Measurements from ENCODE around the gene KLHL1. TPM values are rescaled to one million over a fixed set of nuclear protein-coding genes. Genes with fewer than 3 reads are reported as not detected.
"Not testable (repeated sequence)": the region's sequence is repeated elsewhere in the genome, so short reads cannot be mapped to it uniquely, and the experiment has no call there.

The KLHL1 gene
- not detected for total RNA-seq
- long read RNA-seq, result 0 reads

GRCh38 chr13:70108356-70109105, at the start of gene KLHL1:
KLHL1 (minus strand) TSS chr13:70108452; CDS start chr13:70107699, 753 bp downstream.
- intact Hi-C loops (cut with micrococcal nuclease), result no loop called here
- Histone ChIP-seq H3K4me3 (peak within 1 kb of the TSS; percentile 15), H3K36me3 (no peaks in the 10 kb centered on the region), H3K27ac (replicated peaks) (no peak within 1 kb of the TSS), H3K9me3 (replicated peaks) (no peaks in the 10 kb centered on the region), H3K4me1 (no peaks in the 10 kb centered on the region), H3K27me3 (ENCODE audit: low read depth) (peaks cover 34% of the 10 kb centered on the region)
- no peak for DNase-seq
- no peak for TF ChIP-seq CTCF (IDR thresholded peaks at IDR 0.05; ENCODE audit: borderline replicate concordance)

DNA sequence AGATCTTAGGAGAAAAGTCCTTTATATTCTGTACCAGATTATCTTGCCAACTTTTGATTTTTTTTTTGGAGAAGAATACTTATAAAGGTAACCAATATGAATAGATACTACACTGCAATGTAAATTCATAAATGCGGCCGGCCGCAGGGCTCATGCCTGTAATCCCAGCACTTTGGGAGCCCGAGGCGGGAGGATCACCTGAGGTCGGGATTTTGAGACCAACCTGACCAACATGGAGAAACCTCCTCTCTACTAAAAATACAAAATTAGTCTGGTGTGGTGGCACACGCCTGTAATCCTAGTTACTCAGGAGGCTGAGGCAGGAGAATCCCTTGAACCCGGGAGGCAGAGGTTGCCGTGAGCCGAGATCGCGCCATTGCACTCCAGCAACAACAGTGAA, 34.4 kb upstream of the KLHL1 start:
- intact Hi-C loops (cut with micrococcal nuclease); H3K27me3 ChIP-seq (ENCODE audit: low read depth); H3K4me3 ChIP-seq; H3K36me3 ChIP-seq; H3K9me3 ChIP-seq (replicated peaks); H3K4me1 ChIP-seq; DNase-seq; H3K27ac ChIP-seq (replicated peaks): not testable (repeated sequence)

GRCh38 chr13:70128098-70128497, 19.8 kb upstream of the KLHL1 start:
- Histone ChIP-seq H3K4me3 (no peak overlapping the region), H3K36me3 (no peaks in the 10 kb centered on the region), H3K27ac (replicated peaks) (no peak overlapping the region), H3K4me1 (no peaks in the 10 kb centered on the region), H3K9me3 (replicated peaks) (no peaks in the 10 kb centered on the region), H3K27me3 (ENCODE audit: low read depth) (no peaks in the 10 kb centered on the region)
- TF ChIP-seq CTCF (IDR thresholded peaks at IDR 0.05; ENCODE audit: borderline replicate concordance), result no peak
- intact Hi-C loops (cut with micrococcal nuclease), result no loop called here
- no peak for DNase-seq

DNA sequence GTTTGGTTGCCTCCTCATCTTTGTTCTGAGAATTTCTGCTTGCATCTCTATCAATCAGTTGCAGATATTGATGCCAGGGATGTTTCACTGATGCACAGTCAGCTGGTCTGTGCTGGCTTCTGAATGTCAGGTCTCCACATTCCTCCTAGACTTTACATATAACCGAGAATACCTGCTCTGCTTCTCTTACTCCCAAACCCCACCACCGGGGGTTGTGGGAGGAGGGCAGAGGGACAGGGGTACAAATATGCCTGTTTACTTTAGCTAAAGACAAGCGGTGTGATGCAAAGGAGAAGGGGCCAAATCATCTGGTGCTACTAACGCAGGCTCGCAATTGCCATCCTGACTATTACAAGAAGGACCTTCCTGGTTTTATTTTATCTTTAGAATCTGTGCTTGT, 17.4 kb upstream of the KLHL1 start:
- intact Hi-C loops (cut with micrococcal nuclease), result no loop called here
- Histone ChIP-seq H3K36me3 (no peaks in the 10 kb centered on the region), H3K27ac (replicated peaks) (no peak overlapping the region), H3K4me1 (no peaks in the 10 kb centered on the region), H3K9me3 (replicated peaks) (no peaks in the 10 kb centered on the region), H3K4me3 (no peak overlapping the region), H3K27me3 (ENCODE audit: low read depth) (no peaks in the 10 kb centered on the region)
- no peak for TF ChIP-seq CTCF (IDR thresholded peaks at IDR 0.05; ENCODE audit: borderline replicate concordance)
- DNase-seq, result no peak

- Histone ChIP-seq H3K27me3 (ENCODE audit: low read depth) (no peaks in the 10 kb centered on the region), H3K4me3 (no peak overlapping the region), H3K9me3 (replicated peaks) (no peaks in the 10 kb centered on the region), H3K4me1 (no peaks in the 10 kb centered on the region), H3K27ac (replicated peaks) (no peak overlapping the region), H3K36me3 (no peaks in the 10 kb centered on the region)
- no peak for TF ChIP-seq CTCF (IDR thresholded peaks at IDR 0.05; ENCODE audit: borderline replicate concordance)
- DNase-seq, result no peak
- intact Hi-C loops (cut with micrococcal nuclease), result no loop called here
Observed at GRCh38 chr13:70117338-70117905, 9.2 kb upstream of the KLHL1 start.
